HG03066 (cell line): ENCODE results near the gene PLXNA2.

Experiments used
- ATAC-seq: cut with Tn5 transposase; IDR thresholded peaks from one replicate; pipeline ENCODE4 v1.9.1; 2021; ENCODE audit warnings: low read depth; ENCODE audit not compliant: unreplicated experiment

Gene PLXNA2

DNA sequence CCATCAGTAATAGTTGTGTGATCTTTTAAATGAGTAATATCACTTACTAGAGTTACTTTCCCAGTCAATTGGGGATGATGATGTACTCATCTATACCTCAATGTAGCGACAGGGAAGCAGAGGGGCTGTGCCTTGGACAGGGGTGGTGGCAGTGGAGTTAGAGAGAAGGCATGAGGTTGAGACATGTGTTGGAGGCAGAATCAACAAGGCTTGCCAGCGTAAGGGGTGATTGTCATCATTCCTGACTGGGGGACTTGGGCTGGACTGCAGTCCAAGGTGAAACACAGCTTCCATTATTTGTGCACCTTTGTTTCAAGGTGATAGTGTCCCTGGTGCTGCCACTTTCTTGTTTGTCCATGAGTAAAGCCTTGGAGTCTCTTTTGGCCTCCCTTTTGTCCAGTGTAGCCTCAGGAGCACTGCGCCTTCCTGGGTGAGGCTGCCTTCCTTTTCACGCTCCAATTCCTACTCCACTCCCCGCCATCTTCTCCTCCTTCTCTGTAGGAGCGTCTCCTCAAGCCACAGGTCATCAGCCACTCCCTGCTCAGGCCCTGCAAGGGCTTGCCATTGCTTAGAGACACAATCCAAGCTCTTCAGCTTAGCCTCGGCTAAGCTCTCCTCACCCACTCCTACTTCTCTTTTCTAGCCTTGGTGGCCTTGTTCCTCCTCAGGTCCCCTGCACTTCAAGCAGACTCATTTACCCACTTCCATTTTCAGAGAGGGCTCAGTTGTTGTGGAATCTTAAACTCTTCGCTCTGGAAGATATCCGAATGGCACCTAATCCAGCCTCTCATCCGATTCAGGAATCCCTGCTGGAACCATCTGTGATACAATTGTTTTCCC, 255.6 kb downstream of the PLXNA2 start:
- ATAC-seq: no peak

DNA sequence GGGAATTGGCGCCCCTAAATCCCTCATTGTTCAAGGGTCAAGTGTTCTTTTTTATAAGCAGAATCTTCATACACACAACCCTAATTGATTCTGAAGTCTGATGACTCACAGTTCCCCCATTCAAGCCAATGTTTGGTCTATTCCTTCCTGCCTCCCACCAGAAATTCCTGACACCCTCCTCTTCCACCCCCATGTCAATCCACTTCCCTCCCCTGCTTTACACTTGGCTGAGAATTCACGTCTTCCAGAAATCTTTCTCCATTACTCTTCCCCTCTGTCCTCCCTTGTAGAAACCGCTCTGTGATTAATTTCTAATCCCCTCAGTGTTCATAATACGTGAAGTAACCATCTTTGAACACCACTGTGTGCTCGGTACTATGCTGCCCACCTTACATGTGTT, 257.0 kb downstream of the PLXNA2 start:
- no peak for ATAC-seq

DNA sequence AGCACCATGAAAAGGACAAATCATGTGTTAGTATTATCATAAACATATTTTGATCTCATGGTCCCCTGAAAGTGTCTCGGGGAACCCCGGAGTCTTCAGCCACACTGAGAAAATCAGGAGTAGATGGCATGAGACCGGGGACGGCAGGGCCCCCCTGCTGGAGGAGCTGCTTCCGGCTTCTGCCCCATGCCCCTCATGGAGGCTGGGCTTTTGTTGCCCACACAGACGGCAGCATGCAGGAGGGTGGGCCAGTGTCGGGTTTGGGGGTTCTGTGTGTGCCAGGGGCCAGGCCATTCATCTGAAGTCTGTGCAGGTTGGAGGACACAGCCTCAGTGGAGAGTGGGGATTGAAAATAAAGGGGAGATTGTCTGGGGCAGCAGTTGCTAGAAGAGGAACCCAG, 258.2 kb downstream of the PLXNA2 start:
- no peak for ATAC-seq

DNA sequence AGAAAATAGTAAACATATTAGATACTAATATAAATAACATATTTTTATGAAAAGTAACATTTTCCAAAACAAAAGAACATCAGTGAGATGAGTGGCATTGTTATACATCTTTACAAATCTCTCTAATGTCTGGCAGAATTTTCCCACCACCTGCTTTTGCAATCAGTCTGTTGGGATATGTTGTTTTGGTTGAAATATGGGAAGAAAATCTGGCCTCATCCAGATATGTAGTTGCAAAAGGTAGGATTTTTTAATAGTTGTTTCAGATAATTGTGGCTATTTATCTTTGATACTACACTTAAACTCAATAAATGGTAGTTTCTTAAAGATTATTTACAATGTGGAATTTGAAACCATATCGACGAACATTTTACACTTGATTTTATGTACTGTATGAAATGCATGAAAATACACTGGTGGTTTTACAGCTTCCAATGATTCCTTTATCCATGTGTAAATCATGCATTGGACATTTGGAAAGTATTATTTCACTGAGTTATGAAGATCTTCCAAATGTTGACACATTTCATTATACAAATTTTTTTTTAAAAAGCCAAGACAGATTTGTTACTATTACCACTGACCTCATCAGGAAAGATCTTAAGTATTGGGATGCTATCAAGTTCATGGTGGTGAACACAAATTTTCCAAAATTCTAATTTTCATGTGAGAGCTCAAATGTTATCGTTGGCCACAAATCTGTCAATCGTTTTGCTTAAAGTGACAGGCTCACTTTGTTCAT, 259.2 kb downstream of the PLXNA2 start:
- ATAC-seq: no peak

DNA sequence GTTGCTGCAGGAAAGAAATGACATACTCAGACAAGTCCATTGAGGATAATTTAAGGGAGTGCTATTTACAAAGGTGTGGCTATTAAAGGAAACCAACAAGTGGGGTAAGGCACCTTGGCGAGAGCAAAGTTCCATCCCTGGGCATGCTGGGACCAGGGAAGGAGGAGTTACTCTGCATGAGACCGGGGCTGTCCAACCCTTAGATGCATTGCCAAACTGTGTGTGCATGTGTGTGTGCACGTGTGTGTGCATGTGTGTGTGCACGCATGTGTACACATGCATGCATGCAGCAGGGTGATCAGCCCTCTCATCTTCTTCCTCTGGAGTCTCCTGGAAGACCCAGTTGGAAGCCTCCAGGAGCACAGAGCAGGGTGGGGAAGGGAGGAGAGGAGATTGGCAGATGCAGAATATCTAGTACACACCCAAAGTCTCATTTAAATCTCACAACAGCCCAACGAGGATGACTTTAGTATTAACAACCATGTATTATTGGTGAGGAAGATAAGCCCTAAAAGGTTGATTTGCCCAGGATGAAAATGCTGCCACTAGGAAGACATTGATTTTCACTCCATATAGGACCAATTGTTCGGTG, 261.0 kb downstream of the PLXNA2 start:
- ATAC-seq: no peak

DNA sequence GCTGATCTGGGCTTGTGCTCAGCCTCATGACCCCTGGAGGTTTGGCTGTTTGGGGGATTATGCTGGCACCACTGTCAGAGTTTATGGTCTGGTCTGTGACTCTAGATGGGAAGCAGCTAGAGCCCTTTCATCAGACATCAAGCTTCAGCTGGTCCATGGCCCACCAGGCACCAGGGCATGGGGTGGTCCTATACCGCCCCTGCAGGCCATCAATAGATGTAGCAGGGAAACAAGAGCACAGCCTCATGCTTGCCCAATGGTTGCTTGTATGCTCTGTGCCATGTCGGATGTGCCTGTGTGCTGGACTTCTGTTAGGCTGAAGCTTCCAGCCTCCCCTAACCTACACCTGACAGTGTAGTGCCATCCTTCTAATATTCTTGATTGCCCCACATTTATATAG, 262.2 kb downstream of the PLXNA2 start:
- ATAC-seq: no peak

DNA sequence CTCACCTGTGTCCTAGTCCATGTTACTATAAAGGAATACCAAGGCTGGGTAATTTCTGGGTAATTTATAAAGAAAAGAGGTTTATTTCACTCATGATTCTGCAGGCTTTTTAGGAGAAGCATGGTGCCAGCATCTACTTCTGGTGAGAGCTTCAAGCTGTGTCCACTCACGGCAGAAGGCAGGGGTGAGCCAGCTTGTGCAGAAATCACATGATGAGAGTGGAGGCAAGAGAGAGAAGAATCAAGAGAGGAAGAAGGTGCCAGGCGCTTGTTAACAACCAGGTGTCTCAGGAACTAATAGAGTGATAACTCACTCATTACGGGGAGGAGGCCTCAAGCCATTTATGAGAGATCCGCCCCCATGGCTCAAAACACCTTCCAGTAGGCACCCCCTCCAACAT, 265.7 kb downstream of the PLXNA2 start:
- no peak for ATAC-seq

DNA sequence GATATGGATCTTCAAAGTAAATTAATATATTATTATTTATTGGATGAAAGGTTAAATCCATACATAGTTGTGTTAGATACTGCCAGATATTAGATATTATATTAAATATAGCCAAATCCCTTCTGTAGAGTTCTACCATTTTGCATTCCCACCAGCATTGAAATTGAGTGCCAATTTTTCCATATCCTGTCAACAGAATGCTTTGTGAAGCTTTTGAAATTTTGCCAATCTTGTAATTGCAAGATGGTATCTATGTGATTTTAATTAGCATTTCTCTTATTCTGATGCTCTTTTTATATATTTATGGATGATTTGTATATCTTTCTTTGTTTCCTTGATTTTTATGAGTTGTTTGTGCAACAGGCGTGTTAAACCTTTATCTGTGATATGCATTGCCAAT, 266.3 kb downstream of the PLXNA2 start:
- ATAC-seq: no peak

DNA sequence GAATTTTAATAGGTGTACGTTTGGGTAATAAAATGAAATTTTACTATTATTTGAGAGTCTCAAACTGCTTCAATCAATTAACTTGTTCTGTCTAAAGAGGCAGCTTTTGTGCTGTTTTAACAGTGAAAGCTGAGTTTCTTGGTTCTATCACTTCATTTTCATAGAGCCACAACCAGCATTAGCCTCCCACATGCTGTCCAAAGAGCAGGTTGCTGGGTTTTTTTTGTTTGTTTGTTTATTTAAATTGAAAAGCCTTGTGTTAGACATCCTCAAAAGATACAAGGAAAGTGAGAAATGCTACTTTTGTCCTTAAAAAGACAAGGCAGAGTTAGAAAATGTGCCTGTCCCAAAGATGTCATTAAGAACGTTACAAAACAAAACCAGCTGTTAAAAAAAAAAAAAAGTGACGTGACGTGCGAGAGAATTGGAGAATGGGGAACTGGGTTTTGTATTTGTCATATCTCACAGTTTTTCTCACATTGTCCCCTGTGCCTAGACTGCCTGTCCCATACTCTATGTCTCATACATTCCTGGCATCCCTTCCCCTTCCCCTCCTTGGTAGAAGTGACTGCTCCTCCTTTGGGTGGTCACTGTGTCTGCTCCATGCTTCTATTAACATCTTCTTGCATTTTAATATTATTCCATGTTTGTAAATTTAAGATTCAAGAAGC, 270.2 kb downstream of the PLXNA2 start:
- no peak for ATAC-seq

DNA sequence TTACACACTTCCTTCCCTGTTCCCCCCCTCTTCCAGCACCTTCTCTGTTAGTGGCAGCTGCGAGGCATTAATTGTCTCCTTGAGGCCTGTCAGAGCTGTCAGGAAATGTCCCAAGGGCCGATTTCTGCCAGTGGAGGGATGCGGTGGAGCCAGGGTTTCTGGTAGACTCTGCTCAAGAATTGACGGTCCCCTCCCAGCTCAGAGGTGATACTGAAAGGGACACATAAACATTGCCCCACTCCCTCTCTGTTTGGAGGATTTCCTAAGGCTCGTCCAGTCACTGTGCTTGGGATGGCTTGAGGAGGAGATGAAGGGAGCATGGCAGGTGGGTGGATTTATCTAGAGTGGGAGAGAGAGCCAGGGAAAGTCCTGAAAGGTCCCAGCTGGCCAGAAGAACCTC, 271.8 kb downstream of the PLXNA2 start:
- no peak for ATAC-seq
